ENCODE data around the gene METTL25B.

DNA sequence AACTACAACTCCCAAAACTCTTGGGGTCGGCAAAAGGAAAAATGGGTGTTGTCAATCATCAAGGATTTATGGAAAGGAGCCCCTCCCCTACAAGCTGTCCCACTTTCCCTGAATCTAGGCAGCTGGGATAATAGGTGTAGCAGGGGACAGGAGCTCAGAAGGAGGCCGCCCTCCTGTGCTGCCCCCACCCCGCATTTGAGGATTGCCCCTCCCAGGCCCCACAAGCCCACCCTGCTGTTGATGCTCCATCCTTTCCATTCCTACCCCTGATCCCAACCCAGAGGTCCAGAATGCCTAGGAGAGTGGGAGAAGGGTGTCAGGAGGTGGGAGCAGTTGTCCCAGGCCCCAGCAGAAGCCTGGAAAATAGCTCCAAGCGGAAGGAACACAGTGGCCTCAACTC, 14.5 kb downstream of the METTL25B start:
- TF ChIP-seq, protein P1, sequence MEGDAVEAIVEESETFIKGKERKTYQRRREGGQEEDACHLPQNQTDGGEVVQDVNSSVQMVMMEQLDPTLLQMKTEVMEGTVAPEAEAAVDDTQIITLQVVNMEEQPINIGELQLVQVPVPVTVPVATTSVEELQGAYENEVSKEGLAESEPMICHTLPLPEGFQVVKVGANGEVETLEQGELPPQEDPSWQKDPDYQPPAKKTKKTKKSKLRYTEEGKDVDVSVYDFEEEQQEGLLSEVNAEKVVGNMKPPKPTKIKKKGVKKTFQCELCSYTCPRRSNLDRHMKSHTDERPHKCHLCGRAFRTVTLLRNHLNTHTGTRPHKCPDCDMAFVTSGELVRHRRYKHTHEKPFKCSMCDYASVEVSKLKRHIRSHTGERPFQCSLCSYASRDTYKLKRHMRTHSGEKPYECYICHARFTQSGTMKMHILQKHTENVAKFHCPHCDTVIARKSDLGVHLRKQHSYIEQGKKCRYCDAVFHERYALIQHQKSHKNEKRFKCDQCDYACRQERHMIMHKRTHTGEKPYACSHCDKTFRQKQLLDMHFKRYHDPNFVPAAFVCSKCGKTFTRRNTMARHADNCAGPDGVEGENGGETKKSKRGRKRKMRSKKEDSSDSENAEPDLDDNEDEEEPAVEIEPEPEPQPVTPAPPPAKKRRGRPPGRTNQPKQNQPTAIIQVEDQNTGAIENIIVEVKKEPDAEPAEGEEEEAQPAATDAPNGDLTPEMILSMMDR (IDR thresholded peaks at IDR 0.05): no peak
- no peak for TF ChIP-seq POLR2A (IDR thresholded peaks at IDR 0.05)

Measured in stomach (tissue), 4 donors.